Adrenal gland (tissue), 12 donors: ENCODE data around the gene SKA3. TPM values are rescaled to one million over a fixed set of nuclear protein-coding genes. Genes with fewer than 3 reads are reported as not detected.
"Not testable (repeated sequence)": the region's sequence is repeated elsewhere in the genome, so short reads cannot be mapped to it uniquely, and the experiment has no call there.

Experiments
- DNase-seq, 7 donors: peaks; one replicate each; pipeline ENCODE4 v3.0.0-alpha.2; 2019 to 2020
- H3K27ac ChIP-seq, 5 donors: fragments of 200-600 bp; sonication (generic) in 4 of 5; 1 replicate in 3 of 5; 2 replicates in 2 of 5; pipeline versions ENCODE4 v1.5.1 to v1.8.0; 2016 to 2020; ENCODE audit warnings: mild to moderate bottlenecking in 1 of 5
- H3K27me3 ChIP-seq: fragments of 200-600 bp; 2 replicates; pipeline ENCODE4 v1.8.0; 2021
- H3K36me3 ChIP-seq, 2 donors: fragments of 200-600 bp; replicated peaks in 1 of 2; 1 replicate in 1 of 2; 2 replicates in 1 of 2; pipeline versions ENCODE4 v1.5.1 to v1.8.0; 2018 to 2022
- H3K4me1 ChIP-seq, 2 donors: fragments of 200-600 bp; replicated peaks in 1 of 2; 1 replicate in 1 of 2; 2 replicates in 1 of 2; pipeline versions ENCODE4 v1.5.1 to v1.8.0; 2018 to 2021
- H3K4me3 ChIP-seq, 4 donors: fragments of 200-600 bp; sonication (generic) in 3 of 4; one replicate each; pipeline ENCODE4 v1.5.1; 2016 to 2018
- H3K9me3 ChIP-seq, 3 donors: fragments of 200-600 bp; sonication (generic) in 1 of 3; replicated peaks in 1 of 3; 1 replicate in 2 of 3; 2 replicates in 1 of 3; pipeline versions ENCODE4 v1.5.1 to v1.8.0; 2016 to 2021
- CTCF ChIP-seq, 6 experiments: fragments of 450-650 bp in 4 of 6; fragments of 200-600 bp in 2 of 6; sonication (generic) in 1 of 6; IDR thresholded peaks; 1 replicate in 5 of 6; 2 replicates in 1 of 6; pipeline versions ENCODE4 v1.5.1 to v1.8.0; 2016 to 2021; ENCODE audit warnings: antibody characterized with exemption in 6 of 6, mild to moderate bottlenecking in 2 of 6, moderate library complexity in 1 of 6
- POLR2A ChIP-seq, 2 donors: fragments of 450-650 bp; IDR thresholded peaks; one replicate each; pipeline ENCODE4 v1.6.1; 2017; ENCODE audit warnings: antibody characterized with exemption in 2 of 2, mild to moderate bottlenecking in 2 of 2, moderate library complexity in 1 of 2
- WGBS, 4 donors: extraction: QIAGEN DNeasy Blood & Tissue Kit in 2 of 4; methylation state at CpG; one replicate each; pipeline versions ENCODE4 v1.1.5 to v1.1.7; 2013 to 2017; 5-methylcytosine and 5-hydroxymethylcytosine counted together
- intact Hi-C, 2 donors: fragments of 100-400 bp; cut with DNase I; formaldehyde crosslinking; loops; one replicate each; pipeline versions ENCODE4 v1.14.1 to v1.15.0; 2022 to 2023
- polyA plus RNA-seq, 3 donors: library from polyadenylated mRNA; stranded (reverse); fragments of 200-250 nt in 2 of 3; fragments of 350-450 nt in 1 of 3; fragmentation: Illumina TruSeq in 1 of 3; extraction: RNeasy Lipid Tissue Mini Kit (QIAGEN cat#74804) in 1 of 3; gene quantifications; one replicate each; pipeline ENCODE4 v1.2.3, GENCODE V29; 2013 to 2014
- total RNA-seq, 9 donors: library from RNA; depleted of rRNA in 4 of 9; stranded (reverse); fragments of >200 nt in 4 of 9; fragments of 120-200 nt in 1 of 9; fragmentation: NEBNext Ultra II Directional in 1 of 9; extraction: Animal tissue kit (Norgen Biotek cat#: 25700) in 1 of 9; gene quantifications; one replicate each; pipeline versions ENCODE4 v1.1.0 to v1.2.4, GENCODE V29; 2013 to 2023
- donor health status: healthy with polysubstance abuse.
- donor health status: Bipolar disorder and iron deficiency.
- donor health status: DM: yes; HTN: yes; CAD: no.
- donor health status: DM: no; HTN: no; CAD: no.
- donor health status: DM: no; HTN: no; CAD: no.
- donor health status: DM: yes; HTN: yes; CAD: no.

SKA3 gene
- total and polyA plus RNA-seq, 12 donors: 0.16 to 4.7 (median 0.90) TPM; not detected in 1

GRCh38 chr13:21208652-21209154, 32.4 kb upstream of the SKA3 start:
- WGBS, 4 donors: 69 to 83% (median 76%) methylated on average over 3 of the region's 3 CpGs
- intact Hi-C loops: no loop called here

GRCh38 chr13:21202767-21203531, 26.6 kb upstream of the SKA3 start:
- Histone ChIP-seq H3K4me1 (no peaks in the 10 kb centered on the region), H3K27ac (no peak overlapping the region), H3K36me3 (no peaks in the 10 kb centered on the region), H3K4me3 (no peak overlapping the region), H3K9me3 (no peaks in the 10 kb centered on the region), H3K27me3 (no peaks in the 10 kb centered on the region)
- DNase-seq: no peak
- intact Hi-C loops: no loop called here
- TF ChIP-seq CTCF (IDR thresholded peaks at IDR 0.05) (no peak), POLR2A (IDR thresholded peaks at IDR 0.05) (no peak)
- 42 to 61% (median 50%) methylated on average over 2 to 3 of the region's 3 CpGs for WGBS, 4 donors

More at GRCh38 chr13:21208652-21209154, 32.4 kb upstream of the SKA3 start:
- H3K4me3 ChIP-seq: no peak overlapping the region
- H3K9me3 ChIP-seq: no peaks in the 10 kb centered on the region
- H3K27ac ChIP-seq: no peak overlapping the region
- TF ChIP-seq CTCF (IDR thresholded peaks at IDR 0.05) (no peak), POLR2A (IDR thresholded peaks at IDR 0.05) (no peak)
- H3K27me3 ChIP-seq: no peaks in the 10 kb centered on the region
- no peaks in the 10 kb centered on the region for H3K4me1 ChIP-seq
- peak in 4 of 7 donors; percentile 5 to 25 (median 20) for DNase-seq
- no peaks in the 10 kb centered on the region for H3K36me3 ChIP-seq

GRCh38 chr13:21201456-21202190, 25.3 kb upstream of the SKA3 start:
- not testable (repeated sequence) for H3K9me3 ChIP-seq

GRCh38 chr13:21198391-21198790, 22.0 kb upstream of the SKA3 start:
- H3K4me1 ChIP-seq, H3K36me3 ChIP-seq, intact Hi-C loops, H3K4me3 ChIP-seq, DNase-seq, H3K27ac ChIP-seq, H3K9me3 ChIP-seq, H3K27me3 ChIP-seq: not testable (repeated sequence)
- WGBS, 4 donors: 55 to 65% (median 63%) methylated on average over 2 to 4 of the region's 4 CpGs

More at GRCh38 chr13:21201456-21202190, 25.3 kb upstream of the SKA3 start:
- H3K36me3 ChIP-seq, H3K4me3 ChIP-seq, H3K27ac ChIP-seq, DNase-seq, H3K4me1 ChIP-seq, H3K27me3 ChIP-seq, intact Hi-C loops: not testable (repeated sequence)

GRCh38 chr13:21197606-21198225, 21.4 kb upstream of the SKA3 start:
- H3K9me3 ChIP-seq, H3K4me3 ChIP-seq, H3K4me1 ChIP-seq, DNase-seq, intact Hi-C loops, H3K36me3 ChIP-seq, H3K27me3 ChIP-seq, H3K27ac ChIP-seq: not testable (repeated sequence)
- WGBS, 4 donors: 78 to 84% (median 82%) methylated on average over 9 of the region's 9 CpGs

- intact Hi-C loops, H3K27ac ChIP-seq, H3K4me1 ChIP-seq, H3K4me3 ChIP-seq, H3K36me3 ChIP-seq, H3K27me3 ChIP-seq, H3K9me3 ChIP-seq, DNase-seq: not testable (repeated sequence)
- WGBS, 4 donors: 58 to 85% (median 62%) methylated on average over 2 of the region's 2 CpGs
Observed at GRCh38 chr13:21194756-21195155, 18.4 kb upstream of the SKA3 start.

GRCh38 chr13:21186410-21186809, 10.1 kb upstream of the SKA3 start:
- DNase-seq, H3K4me1 ChIP-seq, H3K9me3 ChIP-seq, H3K27ac ChIP-seq, H3K4me3 ChIP-seq, intact Hi-C loops, H3K36me3 ChIP-seq, H3K27me3 ChIP-seq: not testable (repeated sequence)
- WGBS, 4 donors: 91 to 100% (median 95%) methylated on average over 4 to 19 of the region's 35 CpGs; no CpG with 5 or more reads in 1 of the 4 donors
